ENCODE measurements around the gene SRRM3. TPM values are rescaled to one million over a fixed set of nuclear protein-coding genes. Genes with fewer than 3 reads are reported as not detected.

SRRM3 gene
- total and polyA plus RNA-seq, 9 of the 15 experiments (the other 6 are each of a cell fraction or from before 2014, with no cell fraction given), result 0.04 to 0.91 (median 0.46) TPM; not detected in 2

GRCh38 chr7:76304888-76305375 is 103.2 kb downstream of the SRRM3 start (continued):
- TF ChIP-seq STAT6 (CRISPR knock-in tag; IDR thresholded peaks at IDR 0.05) (no peak), OTX1 (CRISPR knock-in tag; IDR thresholded peaks at IDR 0.05) (no peak), MBD2 (IDR thresholded peaks at IDR 0.05; ENCODE audit: borderline replicate concordance, low read depth) (no peak), POLR2AphosphoS2 (IDR thresholded peaks at IDR 0.05; ENCODE audit: low read length) (peak; percentile 61; the same call in 1 of the 2 replicates), NFE2 (IDR thresholded peaks at IDR 0.05; ENCODE audit: low read depth) (no peak), ZC3H4 (CRISPR knock-in tag; IDR thresholded peaks at IDR 0.05; ENCODE audit: borderline replicate concordance) (peak; percentile 55; the same call in 1 of the 2 replicates), HSF4 (CRISPR knock-in tag; IDR thresholded peaks at IDR 0.05; ENCODE audit: borderline replicate concordance) (no peak), MAZ (CRISPR knock-in tag; conservative IDR thresholded peaks at IDR 0.05 in 1 of 2, IDR thresholded peaks at IDR 0.05 in 1 of 2) (peak in 1 of 2 experiments; percentile 31; a peak in 1 of 4 replicates), NCOA6 (IDR thresholded peaks at IDR 0.05) (no peak), ELF2 (CRISPR knock-in tag; IDR thresholded peaks at IDR 0.05) (no peak), HDAC8 (tag; IDR thresholded peaks at IDR 0.05) (no peak), PCBP1 (IDR thresholded peaks at IDR 0.05; ENCODE audit: low read depth, low read length, poor library complexity, severe bottlenecking) (no peak), NCOA2 (IDR thresholded peaks at IDR 0.05; ENCODE audit: partially characterized antibody in 2 of 2) (no peak), HOXB6 (CRISPR knock-in tag; IDR thresholded peaks at IDR 0.05; ENCODE audit: borderline replicate concordance) (no peak), ZNF354B (CRISPR knock-in tag; IDR thresholded peaks at IDR 0.05) (no peak), PTTG1 (tag; IDR thresholded peaks at IDR 0.05; ENCODE audit: low read depth) (no peak), POLR2B (IDR thresholded peaks at IDR 0.05; ENCODE audit: low read depth, partially characterized antibody) (peak; percentile 36), POLR2A (conservative IDR thresholded peaks at IDR 0.05) (peak; percentile 24; the same call in 1 of the 2 replicates), KDM5B (IDR thresholded peaks at IDR 0.05; ENCODE audit: insufficient replicate concordance, low read depth, low read length) (peak; percentile 11), ZNF239 (CRISPR knock-in tag; IDR thresholded peaks at IDR 0.05) (no peak), SIN3A (IDR thresholded peaks at IDR 0.05; ENCODE audit: borderline replicate concordance in 2 of 2, control insufficient read depth in 1 of 2, low read depth in 2 of 2, low read length in 2 of 2) (0 out of 4 replicates have a peak, but pooled peaks of 1 of the 2 experiments have one; percentile 2), WHSC1 (IDR thresholded peaks at IDR 0.05; ENCODE audit: low read length) (no peak)
- TF ChIP-seq, protein P1, sequence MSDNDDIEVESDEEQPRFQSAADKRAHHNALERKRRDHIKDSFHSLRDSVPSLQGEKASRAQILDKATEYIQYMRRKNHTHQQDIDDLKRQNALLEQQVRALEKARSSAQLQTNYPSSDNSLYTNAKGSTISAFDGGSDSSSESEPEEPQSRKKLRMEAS (CRISPR knock-in tag; IDR thresholded peaks at IDR 0.05), result no peak
- TF ChIP-seq, protein P2, sequence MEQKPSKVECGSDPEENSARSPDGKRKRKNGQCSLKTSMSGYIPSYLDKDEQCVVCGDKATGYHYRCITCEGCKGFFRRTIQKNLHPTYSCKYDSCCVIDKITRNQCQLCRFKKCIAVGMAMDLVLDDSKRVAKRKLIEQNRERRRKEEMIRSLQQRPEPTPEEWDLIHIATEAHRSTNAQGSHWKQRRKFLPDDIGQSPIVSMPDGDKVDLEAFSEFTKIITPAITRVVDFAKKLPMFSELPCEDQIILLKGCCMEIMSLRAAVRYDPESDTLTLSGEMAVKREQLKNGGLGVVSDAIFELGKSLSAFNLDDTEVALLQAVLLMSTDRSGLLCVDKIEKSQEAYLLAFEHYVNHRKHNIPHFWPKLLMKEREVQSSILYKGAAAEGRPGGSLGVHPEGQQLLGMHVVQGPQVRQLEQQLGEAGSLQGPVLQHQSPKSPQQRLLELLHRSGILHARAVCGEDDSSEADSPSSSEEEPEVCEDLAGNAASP (IDR thresholded peaks at IDR 0.05), result no peak
- TF ChIP-seq, protein P3, sequence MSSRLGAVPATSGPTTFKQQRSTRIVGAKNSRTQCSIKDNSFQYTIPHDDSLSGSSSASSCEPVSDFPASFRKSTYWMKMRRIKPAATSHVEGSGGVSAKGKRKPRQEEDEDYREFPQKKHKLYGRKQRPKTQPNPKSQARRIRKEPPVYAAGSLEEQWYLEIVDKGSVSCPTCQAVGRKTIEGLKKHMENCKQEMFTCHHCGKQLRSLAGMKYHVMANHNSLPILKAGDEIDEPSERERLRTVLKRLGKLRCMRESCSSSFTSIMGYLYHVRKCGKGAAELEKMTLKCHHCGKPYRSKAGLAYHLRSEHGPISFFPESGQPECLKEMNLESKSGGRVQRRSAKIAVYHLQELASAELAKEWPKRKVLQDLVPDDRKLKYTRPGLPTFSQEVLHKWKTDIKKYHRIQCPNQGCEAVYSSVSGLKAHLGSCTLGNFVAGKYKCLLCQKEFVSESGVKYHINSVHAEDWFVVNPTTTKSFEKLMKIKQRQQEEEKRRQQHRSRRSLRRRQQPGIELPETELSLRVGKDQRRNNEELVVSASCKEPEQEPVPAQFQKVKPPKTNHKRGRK (tag; IDR thresholded peaks at IDR 0.05), result no peak

Measured in K562 (cell line).